Neuron (in vitro differentiated cells): ENCODE results near the gene PTPRC.

Source experiments
- H2AFZ ChIP-seq: one replicate; pipeline ENCODE4 v1.6.1; 2013; ENCODE audit warnings: low read depth, mild to moderate bottlenecking, inconsistent platforms, low read length, moderate library complexity
- H3K27me3 ChIP-seq: one replicate; pipeline ENCODE4 v1.6.1; 2013; ENCODE audit warnings: low read length; ENCODE audit not compliant: insufficient read depth
- H3K36me3 ChIP-seq: one replicate; pipeline ENCODE4 v1.6.1; 2013; ENCODE audit warnings: low read length; ENCODE audit not compliant: insufficient read depth
- H3K4me1 ChIP-seq: one replicate; pipeline ENCODE4 v1.6.1; 2013; ENCODE audit warnings: low read length; ENCODE audit not compliant: insufficient read depth
- H3K4me3 ChIP-seq: 2 replicates; pipeline ENCODE4 v1.5.1; 2013; ENCODE audit warnings: mild to moderate bottlenecking, low read length, moderate library complexity
- H3K9me3 ChIP-seq: one replicate; pipeline ENCODE4 v1.6.1; 2013; ENCODE audit warnings: low read length

The PTPRC gene

GRCh38 chr1:198788561-198789064 lies 149.8 kb downstream of the PTPRC start:
- Histone ChIP-seq H2AFZ (peak overlapping the region; percentile 92), H3K27me3 (no peaks in the 10 kb centered on the region), H3K4me3 (peak overlapping the region; percentile 22), H3K9me3 (no peaks in the 10 kb centered on the region), H3K4me1 (peaks cover 34% of the 10 kb centered on the region), H3K36me3 (no peaks in the 10 kb centered on the region)

DNA sequence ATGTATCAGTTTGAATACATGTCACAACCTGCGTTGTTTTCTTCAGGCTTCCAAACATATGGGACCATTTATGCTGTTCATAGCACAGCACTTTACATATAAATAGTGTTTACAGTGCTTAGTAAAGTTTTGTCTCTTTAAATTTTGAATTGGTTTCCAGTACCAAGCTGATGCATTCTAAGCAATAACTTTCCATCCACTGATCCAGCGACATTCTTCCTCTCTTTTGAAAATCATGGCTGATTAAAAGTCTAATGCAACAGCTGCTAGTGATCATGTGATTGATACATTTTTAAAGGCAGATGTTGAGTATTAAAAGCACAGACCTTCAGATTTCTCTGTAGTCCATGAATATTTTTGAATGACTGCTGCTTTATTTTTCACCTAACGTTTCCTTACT lies 154.9 kb downstream of the PTPRC start:
- Histone ChIP-seq H3K36me3 (no peaks in the 10 kb centered on the region), H2AFZ (no peak overlapping the region), H3K4me3 (no peak overlapping the region), H3K4me1 (peaks cover 15% of the 10 kb centered on the region), H3K9me3 (peaks cover 7% of the 10 kb centered on the region), H3K27me3 (no peaks in the 10 kb centered on the region)

DNA sequence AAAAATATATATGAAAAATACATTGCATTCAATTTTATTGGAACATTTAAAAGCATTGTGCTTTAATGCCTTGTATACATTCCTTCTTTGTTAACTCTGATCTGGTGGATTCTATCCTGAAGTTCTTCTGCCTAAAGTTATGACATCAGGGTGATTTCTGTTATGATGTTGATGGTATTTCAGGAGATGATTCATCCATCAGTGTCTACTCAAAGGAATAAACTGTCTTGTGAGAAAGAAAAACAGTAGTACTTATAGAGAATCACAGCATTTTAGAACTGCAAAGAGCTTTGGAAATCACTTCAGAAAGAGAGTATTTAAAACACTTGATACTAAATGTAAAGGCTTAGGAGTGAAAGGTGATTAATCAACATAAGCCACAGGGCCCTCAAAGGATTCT lies 155.7 kb downstream of the PTPRC start:
- Histone ChIP-seq H3K9me3 (peaks cover 7% of the 10 kb centered on the region), H3K4me1 (peaks cover 9% of the 10 kb centered on the region), H3K27me3 (no peaks in the 10 kb centered on the region), H2AFZ (no peak overlapping the region), H3K4me3 (no peak overlapping the region), H3K36me3 (no peaks in the 10 kb centered on the region)

DNA sequence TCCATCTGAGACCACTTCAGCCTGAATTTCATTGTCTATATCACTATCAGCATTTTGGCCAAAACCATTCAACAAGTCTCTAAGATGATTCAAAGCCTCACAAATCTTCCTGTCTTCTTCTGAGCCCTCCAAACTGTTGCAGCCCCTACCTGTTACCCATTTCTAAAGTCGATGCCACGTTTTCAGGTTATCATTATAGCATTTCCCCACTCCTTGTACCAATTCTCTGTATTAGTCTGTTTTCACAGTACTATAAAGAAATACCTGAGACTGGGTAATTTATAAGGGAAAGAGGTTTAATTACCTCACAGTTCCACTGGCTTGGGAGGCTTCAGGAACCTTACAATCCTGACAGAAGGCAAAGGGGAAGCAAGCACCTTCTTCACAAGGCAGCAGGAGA lies 158.8 kb downstream of the PTPRC start:
- Histone ChIP-seq H3K27me3 (no peaks in the 10 kb centered on the region), H3K4me3 (no peak overlapping the region), H3K9me3 (peaks cover 7% of the 10 kb centered on the region), H3K4me1 (no peaks in the 10 kb centered on the region), H2AFZ (no peak overlapping the region), H3K36me3 (no peaks in the 10 kb centered on the region)

- H3K4me1 ChIP-seq, result no peaks in the 10 kb centered on the region
- no peak overlapping the region for H2AFZ ChIP-seq
- no peaks in the 10 kb centered on the region for H3K27me3 ChIP-seq
- H3K4me3 ChIP-seq, result no peak overlapping the region
- H3K9me3 ChIP-seq, result peaks cover 7% of the 10 kb centered on the region
- no peaks in the 10 kb centered on the region for H3K36me3 ChIP-seq
These were observed 160.1 kb downstream of the PTPRC start for GRCh38 chr1:198798923-198799386.

DNA sequence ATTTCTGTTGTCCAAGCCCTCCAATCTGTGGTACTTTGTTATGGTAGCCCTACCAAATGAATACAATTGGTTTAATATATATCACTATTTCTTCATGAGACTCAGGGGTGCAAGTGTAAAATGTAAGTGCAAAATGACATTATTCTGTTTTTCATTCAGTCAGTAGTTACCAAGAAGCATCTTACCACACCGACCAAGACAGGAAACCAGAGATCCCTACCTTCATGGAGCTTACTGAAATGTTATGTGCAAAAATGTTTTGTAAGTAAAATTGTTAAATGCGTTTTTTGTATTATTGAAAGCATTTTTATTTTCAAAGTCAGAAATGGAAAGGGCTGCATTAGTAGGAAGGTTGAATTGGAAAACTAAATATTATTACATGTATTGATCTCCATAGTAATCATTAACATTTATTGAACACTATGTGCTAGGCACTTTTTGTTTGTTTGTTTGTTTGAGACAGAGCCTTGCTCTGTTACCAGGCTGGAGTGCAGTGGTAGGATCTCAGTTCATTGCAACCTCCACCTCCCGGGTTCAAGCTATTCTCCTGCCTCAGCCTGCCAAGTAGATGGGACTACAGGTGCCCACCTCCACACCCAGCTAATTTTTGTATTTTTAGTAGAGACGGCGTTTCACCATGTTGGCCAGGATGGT lies 166.8 kb downstream of the PTPRC start:
- Histone ChIP-seq H3K4me3 (no peak overlapping the region), H3K4me1 (no peaks in the 10 kb centered on the region), H2AFZ (no peak overlapping the region), H3K27me3 (no peaks in the 10 kb centered on the region), H3K36me3 (no peaks in the 10 kb centered on the region), H3K9me3 (no peaks in the 10 kb centered on the region)

- no peak overlapping the region for H2AFZ ChIP-seq
- no peak overlapping the region for H3K4me3 ChIP-seq
- no peaks in the 10 kb centered on the region for H3K9me3 ChIP-seq
- peaks cover 3% of the 10 kb centered on the region for H3K4me1 ChIP-seq
- H3K36me3 ChIP-seq, result no peaks in the 10 kb centered on the region
- no peaks in the 10 kb centered on the region for H3K27me3 ChIP-seq
These were observed 168.0 kb downstream of the PTPRC start for GRCh38 chr1:198806861-198807260.
